Measurements from ENCODE around the gene ABI3BP. TPM values are rescaled to one million over a fixed set of nuclear protein-coding genes. Genes with fewer than 3 reads are reported as not detected.
A peak's percentile ranks its signal among the peaks of the same experiment; 100 is the strongest.

Gene ABI3BP
- total RNA-seq, 4 donors from 2014 or later: 6.2 to 68.7 (median 18.8) TPM

- peaks cover 0 to 1% (median 0%) of the 10 kb centered on the region in 3 donors for H3K9me3 ChIP-seq
- no peak for DNase-seq
- no peak overlapping the region for H3K4me3 ChIP-seq
- peak overlapping the region in 3 of 4 donors; percentile 21 to 53 (median 36) for H3K27ac ChIP-seq
- peaks cover 0 to 19% (median 5%) of the 10 kb centered on the region in 3 donors for H3K4me1 ChIP-seq
- TF ChIP-seq, protein P1, sequence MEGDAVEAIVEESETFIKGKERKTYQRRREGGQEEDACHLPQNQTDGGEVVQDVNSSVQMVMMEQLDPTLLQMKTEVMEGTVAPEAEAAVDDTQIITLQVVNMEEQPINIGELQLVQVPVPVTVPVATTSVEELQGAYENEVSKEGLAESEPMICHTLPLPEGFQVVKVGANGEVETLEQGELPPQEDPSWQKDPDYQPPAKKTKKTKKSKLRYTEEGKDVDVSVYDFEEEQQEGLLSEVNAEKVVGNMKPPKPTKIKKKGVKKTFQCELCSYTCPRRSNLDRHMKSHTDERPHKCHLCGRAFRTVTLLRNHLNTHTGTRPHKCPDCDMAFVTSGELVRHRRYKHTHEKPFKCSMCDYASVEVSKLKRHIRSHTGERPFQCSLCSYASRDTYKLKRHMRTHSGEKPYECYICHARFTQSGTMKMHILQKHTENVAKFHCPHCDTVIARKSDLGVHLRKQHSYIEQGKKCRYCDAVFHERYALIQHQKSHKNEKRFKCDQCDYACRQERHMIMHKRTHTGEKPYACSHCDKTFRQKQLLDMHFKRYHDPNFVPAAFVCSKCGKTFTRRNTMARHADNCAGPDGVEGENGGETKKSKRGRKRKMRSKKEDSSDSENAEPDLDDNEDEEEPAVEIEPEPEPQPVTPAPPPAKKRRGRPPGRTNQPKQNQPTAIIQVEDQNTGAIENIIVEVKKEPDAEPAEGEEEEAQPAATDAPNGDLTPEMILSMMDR (IDR thresholded peaks at IDR 0.05): no peak
- no peak for TF ChIP-seq POLR2A (IDR thresholded peaks at IDR 0.05)
- H3K36me3 ChIP-seq: no peaks in the 10 kb centered on the region
- WGBS, 2 donors: 71 to 84% methylated on average over 3 of the region's 3 CpGs
- intact Hi-C loops (cut with DNase I): no loop called here
- H3K27me3 ChIP-seq: no peaks in the 10 kb centered on the region
Observed at GRCh38 chr3:101036676-101037075, 43.5 kb upstream of the ABI3BP start.

DNA sequence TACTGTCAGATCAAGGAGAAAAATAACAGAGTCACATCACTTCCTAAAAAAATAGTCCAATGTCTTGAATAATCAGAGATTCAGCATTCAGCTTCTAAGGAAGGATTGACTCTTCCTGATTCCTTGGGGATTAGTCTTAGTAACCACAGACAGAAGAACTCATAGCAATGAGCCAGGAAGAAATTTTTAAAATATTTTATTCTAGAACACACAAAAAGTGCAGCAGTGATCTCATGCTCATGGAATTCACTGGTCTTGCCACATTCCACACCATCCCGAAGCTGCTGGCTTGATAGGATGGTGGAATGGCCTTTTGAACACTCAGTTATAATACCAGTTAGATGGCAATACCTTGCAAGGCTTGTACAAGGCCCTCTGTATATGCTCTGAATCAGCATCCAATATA is 43.0 kb upstream of the ABI3BP start:
- DNase-seq: no peak
- no peak overlapping the region for H3K4me3 ChIP-seq
- H3K27me3 ChIP-seq: no peaks in the 10 kb centered on the region
- peaks cover 0 to 19% (median 5%) of the 10 kb centered on the region in 3 donors for H3K4me1 ChIP-seq
- no peak for TF ChIP-seq POLR2A (IDR thresholded peaks at IDR 0.05)
- TF ChIP-seq, protein P1 (IDR thresholded peaks at IDR 0.05): no peak
- H3K9me3 ChIP-seq: peaks cover 0 to 3% (median 0%) of the 10 kb centered on the region in 3 donors
- peak overlapping the region in 2 of 4 donors; percentile 36 to 53 for H3K27ac ChIP-seq
- intact Hi-C loops (cut with DNase I): no loop called here
- 15 to 29% methylated on average over 1 of the region's 1 CpG for WGBS, 2 donors
- H3K36me3 ChIP-seq: no peaks in the 10 kb centered on the region

DNA sequence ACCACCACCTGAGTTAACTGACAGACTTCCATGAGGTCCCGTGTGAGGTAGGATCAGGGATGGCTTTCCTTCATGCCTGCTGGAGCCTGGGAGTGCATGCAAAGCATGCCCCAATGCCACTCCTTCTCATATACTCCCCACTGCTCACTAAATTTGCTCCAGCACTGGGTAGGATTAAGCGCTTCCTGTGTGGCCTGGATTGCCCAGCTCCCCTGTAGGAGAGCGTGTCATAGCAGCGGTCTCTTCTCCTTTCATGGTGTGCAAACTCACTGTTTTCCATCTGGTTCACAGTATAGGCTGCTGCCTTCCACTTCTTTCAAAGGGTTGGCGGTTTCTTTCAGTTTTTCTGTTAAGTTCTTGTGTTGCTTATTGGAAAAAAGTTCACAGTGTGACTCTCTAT is 34.1 kb upstream of the ABI3BP start:
- intact Hi-C loops (cut with DNase I): no loop called here
- DNase-seq: no peak
- H3K9me3 ChIP-seq: peaks cover 0 to 3% (median 0%) of the 10 kb centered on the region in 3 donors
- H3K27ac ChIP-seq: no peak overlapping the region
- no peaks in the 10 kb centered on the region for H3K36me3 ChIP-seq
- 92 to 94% methylated on average over 4 to 5 of the region's 5 CpGs for WGBS, 2 donors
- H3K27me3 ChIP-seq: no peaks in the 10 kb centered on the region
- no peak overlapping the region for H3K4me3 ChIP-seq
- no peak for TF ChIP-seq POLR2A (IDR thresholded peaks at IDR 0.05)
- TF ChIP-seq, protein P1 (IDR thresholded peaks at IDR 0.05): no peak
- H3K4me1 ChIP-seq: no peaks in the 10 kb centered on the region

- Histone ChIP-seq H3K9me3 (peaks cover 0 to 3% (median 0%) of the 10 kb centered on the region in 3 donors), H3K36me3 (no peaks in the 10 kb centered on the region), H3K4me1 (no peaks in the 10 kb centered on the region), H3K27me3 (no peaks in the 10 kb centered on the region), H3K4me3 (no peak overlapping the region), H3K27ac (no peak overlapping the region)
- TF ChIP-seq, protein P1 (IDR thresholded peaks at IDR 0.05): no peak
- TF ChIP-seq POLR2A (IDR thresholded peaks at IDR 0.05): no peak
- DNase-seq: no peak
- intact Hi-C loops (cut with DNase I): no loop called here
- 76 to 85% methylated on average over 2 of the region's 2 CpGs for WGBS, 2 donors
Observed at GRCh38 chr3:101026881-101027280, 33.7 kb upstream of the ABI3BP start.

DNA sequence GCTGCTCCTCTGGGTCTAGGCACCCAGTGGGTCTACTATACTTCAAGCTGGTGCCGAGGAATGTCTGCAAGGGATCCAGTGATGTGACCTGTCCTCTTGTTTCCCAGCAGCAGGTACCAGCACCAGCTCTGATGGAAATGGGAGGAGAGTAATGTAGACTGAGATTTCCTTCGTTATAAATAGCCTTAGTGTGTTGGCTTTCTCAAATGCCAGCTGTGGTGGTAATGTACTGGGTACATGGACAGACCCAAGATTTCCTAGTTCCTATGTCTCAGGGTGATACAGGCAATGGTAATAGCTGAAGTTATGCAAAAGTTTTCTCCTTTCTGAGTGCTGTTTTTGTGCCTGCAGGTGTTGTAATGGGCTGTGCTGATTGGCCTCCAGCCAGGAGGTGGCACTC is 33.0 kb upstream of the ABI3BP start:
- Histone ChIP-seq H3K27ac (no peak overlapping the region), H3K9me3 (no peaks in the 10 kb centered on the region), H3K4me1 (no peaks in the 10 kb centered on the region), H3K4me3 (no peak overlapping the region), H3K36me3 (no peaks in the 10 kb centered on the region), H3K27me3 (no peaks in the 10 kb centered on the region)
- no peak for DNase-seq
- no peak for TF ChIP-seq POLR2A (IDR thresholded peaks at IDR 0.05)
- TF ChIP-seq, protein P1 (IDR thresholded peaks at IDR 0.05): no peak
- 58 to 67% methylated on average over 1 to 2 of the region's 2 CpGs for WGBS, 2 donors
- intact Hi-C loops (cut with DNase I): no loop called here
